AG09309 (cell line): ENCODE measurements around the gene RYR2.

Experiments
- DNase-seq: peaks from one replicate; pipeline ENCODE4 v3.0.0-alpha.2; 2010; ENCODE audit warnings: low read depth
- H3K4me3 ChIP-seq: 2 replicates; pipeline ENCODE4 v1.5.1; 2011; ENCODE audit warnings: mild to moderate bottlenecking, low read depth, low read length, moderate library complexity; ENCODE audit not compliant: control insufficient read depth
- CTCF ChIP-seq: IDR thresholded peaks from 2 replicates; pipeline ENCODE4 v1.5.1; 2011; ENCODE audit warnings: mild to moderate bottlenecking, low read depth, low read length, inconsistent platforms; ENCODE audit not compliant: insufficient read depth, control insufficient read depth; ENCODE audit errors: missing control alignments

RYR2 gene

GRCh38 chr1:237041795-237042525 is at the start of gene RYR2:
TSS of gene RYR2 (plus strand) at chr1:237042184. CDS start at chr1:237042522, 338 bp downstream.
- no peak within 1 kb of the TSS for H3K4me3 ChIP-seq
- no peak for DNase-seq
- no peak for TF ChIP-seq CTCF

GRCh38 chr1:236992449-236992848 is 49.5 kb upstream of the RYR2 start:
- no peak overlapping the region for H3K4me3 ChIP-seq
- TF ChIP-seq CTCF = no peak
- no peak for DNase-seq

DNA sequence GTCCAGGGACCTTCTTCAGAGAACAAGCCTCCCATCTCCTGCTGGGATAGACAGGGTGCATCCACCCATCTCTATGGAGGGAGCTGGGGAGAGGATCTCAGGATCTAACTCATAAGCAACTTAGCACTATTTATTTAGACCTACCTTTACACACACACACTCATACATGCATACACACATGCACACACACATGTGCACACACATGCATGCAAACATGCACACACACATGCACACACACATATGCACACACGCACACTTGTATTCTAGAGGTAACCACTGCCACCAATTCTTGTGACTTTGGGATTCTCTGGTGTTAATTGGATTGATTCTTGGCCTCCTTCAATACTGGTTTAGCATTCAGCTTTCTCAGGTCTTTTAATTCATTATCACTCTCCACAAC is 47.5 kb upstream of the RYR2 start:
- no peak overlapping the region for H3K4me3 ChIP-seq
- no peak for TF ChIP-seq CTCF
- DNase-seq = no peak

- no peak overlapping the region for H3K4me3 ChIP-seq
- DNase-seq = no peak
- no peak for TF ChIP-seq CTCF
Observed at GRCh38 chr1:236997361-236997760, 44.6 kb upstream of the RYR2 start.

DNA sequence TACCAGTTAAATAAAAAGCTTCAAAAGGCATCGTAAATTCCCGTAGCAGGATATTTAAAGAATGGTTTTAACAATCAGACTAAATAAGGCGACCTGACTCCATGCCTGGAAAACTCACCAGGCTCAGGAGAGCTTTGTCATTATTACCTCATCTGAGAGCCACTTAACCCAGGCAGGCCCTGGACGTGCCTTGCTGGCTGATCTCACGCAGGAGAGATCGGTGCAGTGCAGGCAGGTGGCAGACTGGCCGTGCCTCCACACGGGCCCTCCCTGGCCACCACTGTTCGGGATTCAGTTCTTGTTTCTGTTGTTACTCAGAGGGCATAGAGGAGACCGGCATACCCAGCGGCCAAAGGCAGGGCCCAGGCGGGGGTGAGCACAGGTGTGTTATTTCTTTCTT is 44.1 kb upstream of the RYR2 start:
- no peak for TF ChIP-seq CTCF
- no peak for DNase-seq

GRCh38 chr1:236998546-236998945 is 43.4 kb upstream of the RYR2 start:
- no peak overlapping the region for H3K4me3 ChIP-seq
- TF ChIP-seq CTCF = no peak
- DNase-seq = no peak

More for the DNA sequence above, 44.1 kb upstream of the RYR2 start:
- no peak overlapping the region for H3K4me3 ChIP-seq
